ENCODE measurements around the gene DNAJC16.

DNA sequence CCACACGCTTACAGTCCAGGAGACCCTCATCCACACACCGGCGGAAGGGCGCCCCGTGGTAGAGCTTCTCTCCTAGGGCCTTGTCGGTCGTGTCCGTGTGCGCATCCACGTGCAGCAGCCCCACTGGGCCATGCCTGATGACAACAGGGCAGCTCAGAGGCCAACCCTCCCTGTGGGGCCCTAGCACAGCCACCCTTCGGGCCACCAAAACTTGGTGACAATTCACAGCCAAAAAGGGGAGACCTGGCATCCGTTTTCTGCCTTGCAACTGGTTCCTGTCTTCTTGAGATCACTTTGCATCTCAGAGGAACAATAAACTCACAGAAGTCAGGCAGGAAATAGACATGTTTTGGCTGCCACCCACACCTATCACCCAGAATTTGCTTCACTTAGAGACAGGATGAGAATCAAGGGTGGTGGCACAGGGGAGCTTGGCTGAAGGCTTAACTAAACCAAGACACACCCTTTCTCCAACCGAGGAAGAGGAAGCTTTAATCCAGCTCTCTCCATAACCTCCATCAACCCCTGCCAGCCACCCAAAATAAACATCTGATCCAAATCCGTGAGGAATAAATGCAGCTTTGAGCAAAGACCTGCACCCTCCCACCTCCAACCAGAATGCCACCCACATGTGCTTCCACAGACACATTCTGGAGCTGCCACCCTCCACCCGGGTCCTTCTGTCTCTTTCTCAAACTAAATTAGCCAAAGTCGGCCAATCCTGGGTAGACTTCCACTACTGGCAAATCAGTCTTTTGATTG lies 52.5 kb downstream of the DNAJC16 start:
- TF ChIP-seq RFX5 (IDR thresholded peaks at IDR 0.05; ENCODE audit: low read depth, low read length) = no peak
- no peak for TF ChIP-seq ZNF12 (CRISPR knock-in tag; IDR thresholded peaks at IDR 0.05)

Measured in HepG2 (cell line).